COLO668 (cell line): ENCODE measurements around the gene IL17B.

Experiments
- DNase-seq: peaks from one replicate; lab custom pipeline; 2025; ENCODE audit not compliant: unreplicated experiment; lab: John Stamatoyannopoulos, UW

The IL17B gene

DNA sequence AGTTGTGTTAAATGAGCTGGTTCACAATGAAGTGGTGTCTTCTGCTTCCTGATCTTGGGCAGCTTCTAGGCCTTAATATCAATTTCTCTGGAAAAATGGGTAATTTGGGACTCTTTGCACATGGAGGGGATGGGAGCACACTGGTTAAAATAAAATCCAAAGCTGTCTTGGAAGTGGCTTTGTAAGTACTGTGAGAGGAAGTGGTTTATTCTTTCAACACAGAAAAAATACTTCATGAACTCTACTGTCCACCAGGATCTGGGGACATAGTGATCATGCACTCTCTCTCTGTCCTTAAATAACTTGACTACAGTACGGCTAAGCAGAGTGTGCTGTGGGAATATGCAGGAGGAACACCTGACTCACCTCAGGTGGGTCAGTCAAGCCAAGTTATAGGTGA, 18.8 kb downstream of the IL17B start:
- DNase-seq: no peak

DNA sequence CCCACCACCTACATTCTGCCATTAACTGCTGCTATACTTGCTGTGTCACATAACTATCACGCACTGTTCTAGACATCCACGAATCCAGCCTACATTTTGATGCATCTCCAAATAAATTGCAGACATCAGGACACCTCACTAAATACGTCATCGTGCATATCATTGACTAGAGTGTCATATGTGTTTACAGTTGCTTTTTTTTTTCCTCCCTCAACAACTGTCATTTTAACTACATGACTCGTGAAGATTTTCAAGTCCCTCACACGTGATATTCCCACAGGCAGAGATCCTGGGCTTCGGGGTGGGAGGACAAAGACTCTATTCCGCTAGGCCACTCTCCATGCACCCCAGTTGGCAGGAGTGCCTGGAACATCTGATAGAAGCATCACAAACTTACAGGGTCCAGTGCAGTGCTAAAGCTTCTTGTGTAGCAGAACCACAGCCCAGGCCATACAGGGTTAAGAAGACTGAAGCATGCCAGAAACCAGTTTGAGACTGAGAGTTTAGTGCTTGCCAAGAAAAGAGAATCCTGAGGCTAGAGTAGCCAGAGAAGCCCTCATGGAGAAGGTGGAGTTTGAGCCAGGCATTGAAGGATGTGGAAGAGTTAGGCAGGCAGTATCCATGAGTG, 20.1 kb downstream of the IL17B start:
- DNase-seq: no peak

DNA sequence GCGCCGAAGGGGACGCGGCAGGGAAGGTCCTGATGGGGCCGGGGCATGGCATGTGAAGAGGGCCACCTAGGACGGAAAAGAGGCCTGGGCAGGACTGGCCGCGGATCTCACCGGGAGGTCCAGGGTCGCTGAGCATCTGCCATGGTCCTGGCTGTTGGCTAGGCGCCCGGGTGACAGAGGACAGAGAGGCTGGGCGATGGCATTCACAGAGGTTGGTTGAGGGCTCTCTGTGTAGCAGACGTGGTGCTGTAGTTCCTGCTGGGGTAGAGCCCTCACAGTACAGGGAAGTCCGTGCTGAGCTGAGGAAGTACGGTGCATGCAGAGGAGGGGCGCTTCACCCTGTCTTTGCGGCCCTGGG, 20.8 kb downstream of the IL17B start:
- DNase-seq: peak; percentile 25

DNA sequence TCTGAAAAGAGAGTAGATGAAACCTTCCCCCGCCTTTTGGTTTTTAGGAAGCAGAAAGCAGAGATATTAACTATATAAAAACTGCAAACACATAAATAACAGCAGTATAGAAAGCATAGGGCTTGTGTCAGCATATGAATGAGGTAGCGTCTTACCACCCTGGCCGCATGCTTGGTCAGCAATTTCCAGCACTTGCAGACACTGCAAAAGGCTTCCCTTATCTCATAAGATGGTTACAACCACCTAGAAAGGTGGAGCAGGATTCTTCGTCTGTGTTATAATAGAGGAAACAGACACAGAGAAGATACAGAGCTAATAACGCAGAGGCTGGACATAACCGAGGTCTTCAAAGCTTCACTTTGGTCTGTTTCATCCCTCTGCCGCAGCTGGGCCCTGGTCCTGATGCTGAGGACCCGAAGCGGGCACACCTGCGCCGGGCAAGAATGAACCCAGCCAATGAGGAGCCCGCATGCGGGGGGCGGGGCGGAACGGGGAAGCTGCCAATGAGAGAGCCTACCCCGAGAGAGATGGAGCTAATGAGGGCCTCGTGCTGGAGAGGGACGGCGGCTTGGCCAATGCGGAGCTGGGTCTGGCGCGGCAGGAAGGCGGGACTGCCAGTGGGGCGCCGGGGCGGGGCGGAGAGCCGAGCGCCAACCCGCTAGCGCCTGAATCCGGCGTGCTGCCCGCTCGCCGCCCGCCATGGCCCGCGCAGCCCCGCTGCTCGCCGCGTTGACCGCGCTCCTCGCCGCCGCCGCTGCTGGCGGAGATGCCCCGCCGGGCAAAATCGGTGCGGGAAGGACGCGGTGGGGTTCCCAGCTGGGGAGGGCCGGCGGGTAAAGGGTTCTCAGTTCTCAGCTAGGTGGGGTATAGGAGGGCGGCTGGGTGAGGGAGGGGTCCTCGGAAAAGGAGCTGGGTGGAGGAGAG, 21.5 kb downstream of the IL17B start, which contains the start of gene PCYOX1L:
TSS of gene PCYOX1L (plus strand) at position 677 of the 924 bp plus-strand sequence. CDS start at position 700, 23 bp downstream.
- peak; percentile 90 for DNase-seq

DNA sequence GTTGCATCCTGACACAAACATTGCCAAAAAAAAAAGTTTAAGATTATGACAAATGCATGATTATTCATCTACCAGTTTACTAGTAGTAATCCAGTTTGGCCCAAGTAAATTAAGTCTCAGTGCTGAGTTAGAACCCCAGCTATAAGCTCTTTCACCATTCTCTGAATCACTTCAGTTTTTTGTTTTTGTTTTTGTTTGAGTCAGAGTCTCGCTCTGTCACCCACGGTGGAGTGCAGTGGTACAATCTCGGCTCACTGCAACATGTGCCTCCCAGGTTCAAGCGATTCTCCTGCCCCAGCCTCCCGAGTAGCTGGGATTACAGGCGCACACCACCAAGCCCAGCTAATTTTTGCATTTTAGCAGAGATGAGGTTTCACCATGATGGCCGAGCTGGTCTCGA, 22.7 kb downstream of the IL17B start:
- no peak for DNase-seq

DNA sequence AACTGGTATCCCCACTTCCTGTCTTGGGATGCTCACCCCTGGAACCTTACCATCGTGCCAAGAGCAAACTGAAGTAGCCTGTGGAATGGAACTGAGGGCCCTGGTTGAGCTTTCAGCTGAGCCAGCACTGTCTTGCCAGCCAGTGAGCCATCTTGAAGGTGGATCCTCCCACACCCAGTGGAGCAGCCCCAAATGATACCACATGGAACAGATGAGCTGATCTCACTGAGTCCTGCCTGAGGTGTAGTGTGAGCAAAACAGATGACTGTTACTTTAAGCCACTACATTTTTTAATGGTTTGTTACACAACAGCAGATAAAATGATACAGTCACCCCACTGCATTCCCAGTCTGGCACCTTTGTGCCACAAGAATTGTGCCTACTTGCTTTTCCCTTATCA, 23.4 kb downstream of the IL17B start:
- DNase-seq: no peak

DNA sequence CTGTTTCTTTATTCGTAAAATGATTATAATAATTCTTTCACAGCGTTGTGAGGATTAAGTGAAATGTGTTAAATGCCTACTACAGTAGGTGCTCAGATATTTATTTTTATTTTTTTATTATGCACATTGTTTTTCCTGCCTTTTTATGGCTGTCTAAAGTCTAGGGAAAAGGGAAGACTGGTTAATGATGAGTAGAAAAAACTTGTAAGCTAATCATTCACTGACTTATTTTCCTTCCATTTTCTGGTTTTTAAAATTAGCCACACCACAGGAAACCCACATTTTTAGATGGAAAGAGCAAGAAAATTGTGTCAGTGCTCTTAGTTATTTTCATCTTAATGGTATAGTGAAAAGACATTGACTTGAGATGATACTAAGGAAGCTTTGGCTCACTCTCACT, 25.2 kb downstream of the IL17B start:
- no peak for DNase-seq

DNA sequence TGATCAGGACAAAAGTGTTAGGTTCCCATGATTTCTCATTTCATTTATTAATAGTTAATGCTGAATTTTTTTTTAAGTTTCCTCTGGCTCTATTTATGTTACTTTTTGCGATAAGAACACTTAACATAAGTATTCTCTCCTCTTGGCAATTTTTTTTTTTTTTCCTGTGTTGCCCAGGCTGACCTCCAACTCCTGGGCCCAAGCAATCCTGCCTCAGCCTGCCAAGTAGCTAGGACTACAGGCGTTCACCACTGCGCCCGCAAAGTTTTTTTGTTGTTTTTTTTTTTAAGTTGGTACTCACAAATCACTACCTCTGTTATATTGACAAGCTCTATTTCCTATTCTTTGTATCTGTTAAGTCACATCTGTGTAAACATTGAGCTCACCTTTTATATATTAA, 26.9 kb downstream of the IL17B start:
- no peak for DNase-seq

DNA sequence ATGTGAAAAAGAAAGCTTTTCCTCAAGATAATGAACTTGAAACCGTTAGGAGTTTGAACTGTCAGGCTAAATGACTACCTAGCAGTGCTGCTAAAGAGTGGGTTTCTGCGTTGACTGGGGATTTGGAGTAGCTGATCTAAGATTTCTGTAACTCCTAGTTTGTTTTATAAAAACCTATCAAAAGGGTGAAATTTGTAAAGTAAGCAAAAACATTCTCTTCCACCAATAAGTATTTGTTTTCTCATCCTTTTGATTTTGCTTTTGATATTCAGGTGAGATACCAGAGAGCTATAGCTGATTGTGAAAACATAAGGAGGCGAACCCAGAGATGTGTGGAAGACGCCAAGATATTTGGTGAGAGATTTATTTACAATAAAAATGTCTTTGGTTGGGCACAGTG, 29.7 kb downstream of the IL17B start:
- no peak for DNase-seq

DNA sequence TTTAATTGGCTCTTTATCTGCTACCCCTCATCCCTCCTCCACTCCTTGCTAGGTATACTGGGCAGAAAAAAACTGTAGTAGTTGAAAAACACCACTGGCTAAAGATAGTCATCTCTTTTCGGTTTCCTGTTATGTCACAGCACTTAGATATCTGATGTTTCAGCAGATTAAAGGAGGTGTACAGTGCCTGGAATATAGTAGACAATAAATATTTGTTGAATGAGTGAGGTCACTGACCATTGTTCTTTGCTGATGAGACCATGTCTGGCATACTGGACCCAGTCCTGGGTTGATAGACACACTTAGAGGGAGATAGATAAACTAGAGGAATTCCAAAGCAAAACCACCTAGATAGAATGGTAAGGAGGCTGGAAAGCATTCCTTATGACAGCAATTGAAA, 30.6 kb downstream of the IL17B start:
- DNase-seq: no peak

DNA sequence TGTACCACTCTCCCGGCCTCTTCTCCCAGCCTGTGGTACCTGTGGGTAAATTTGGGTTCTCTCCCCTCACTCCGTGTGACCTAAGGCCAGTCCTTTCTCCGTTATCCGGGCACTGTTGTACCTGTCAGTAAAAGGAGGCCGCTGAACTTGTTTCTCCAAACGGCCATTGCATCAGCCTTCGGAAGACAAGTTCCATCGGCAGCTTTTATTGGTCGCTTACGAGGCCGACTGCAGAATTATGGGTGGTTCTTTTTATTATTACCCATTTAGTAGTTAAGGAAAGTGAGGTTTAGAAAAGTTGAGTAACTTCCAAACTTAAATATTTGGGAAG, 33.2 kb downstream of the IL17B start:
- DNase-seq: no peak

DNA sequence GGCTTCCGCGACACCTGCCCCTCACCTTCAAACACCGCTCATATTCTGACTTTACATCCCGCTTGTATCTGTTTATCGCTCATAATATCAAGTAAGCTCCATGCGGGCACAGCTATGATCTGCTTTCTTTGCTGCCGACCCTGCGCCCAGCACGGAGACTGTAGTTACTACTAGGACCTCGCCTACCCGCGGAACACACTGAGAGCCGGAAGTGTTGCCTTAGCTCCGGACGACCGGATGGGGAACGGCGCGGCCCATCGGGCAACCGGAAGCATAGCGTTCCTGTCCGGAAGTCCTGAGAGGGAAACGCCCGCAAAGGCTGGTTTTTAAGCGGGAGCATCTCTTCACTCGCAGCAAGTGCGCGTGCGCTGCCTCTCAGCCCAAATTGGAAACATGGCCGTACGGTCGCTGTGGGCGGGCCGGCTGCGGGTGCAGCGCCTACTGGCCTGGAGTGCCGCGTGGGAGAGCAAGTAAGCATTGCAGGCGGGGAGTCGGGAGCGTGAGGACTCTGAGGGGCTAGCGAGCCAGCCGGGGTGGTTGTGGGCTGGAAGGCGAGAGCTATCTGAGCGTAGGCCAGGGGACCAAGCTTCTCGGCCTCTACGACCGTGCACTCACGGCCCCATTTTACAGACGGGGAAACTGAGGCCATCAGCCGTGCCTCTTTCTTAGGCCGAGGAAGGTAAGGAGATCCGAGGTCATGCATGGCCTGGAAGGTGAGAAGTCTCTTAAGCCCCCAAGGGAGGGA, 33.8 kb downstream of the IL17B start, which contains the start of gene GRPEL2:
TSS of gene GRPEL2 (plus strand) at position 353 of the 745 bp plus-strand sequence. CDS start at position 394, 41 bp downstream.
- peak; percentile 93 for DNase-seq

DNA sequence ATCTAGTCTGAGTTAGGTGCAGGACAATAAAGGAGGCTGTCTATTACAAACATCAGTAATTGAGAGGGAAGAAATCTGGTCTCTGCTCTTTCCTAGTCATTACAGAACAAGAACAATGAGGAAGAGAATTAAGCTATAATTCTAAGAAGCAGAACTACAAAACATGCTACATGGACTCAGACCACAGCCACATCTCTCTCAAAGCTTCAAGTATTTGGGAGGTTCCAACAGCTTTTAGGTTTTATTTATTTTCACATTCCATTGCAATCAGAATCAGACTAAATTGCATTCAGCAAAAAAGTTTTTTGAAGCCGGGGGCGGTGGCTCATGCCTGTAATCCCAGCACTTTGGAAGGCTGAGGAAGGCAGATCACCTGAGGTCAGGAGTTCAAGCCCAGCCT, 34.9 kb downstream of the IL17B start:
- DNase-seq: no peak

DNA sequence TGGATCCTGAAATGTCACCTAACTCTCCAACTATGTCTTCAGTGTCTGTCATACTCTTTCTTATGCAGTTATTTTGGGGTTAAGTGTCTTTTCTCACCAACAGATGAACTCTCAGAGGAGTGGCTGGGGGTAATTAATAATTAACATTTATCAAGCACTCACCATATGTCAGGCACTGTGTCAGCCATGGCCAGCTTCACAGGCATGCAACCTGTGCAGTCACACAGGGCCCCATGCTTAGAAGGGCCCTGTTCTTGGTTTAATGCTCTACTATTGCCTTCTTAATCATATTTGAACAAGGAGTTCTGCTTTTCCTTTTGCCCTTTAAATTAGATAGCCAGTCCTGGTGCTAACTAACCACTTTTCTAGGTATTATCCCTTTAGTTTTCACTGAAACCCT, 37.2 kb downstream of the IL17B start:
- no peak for DNase-seq

DNA sequence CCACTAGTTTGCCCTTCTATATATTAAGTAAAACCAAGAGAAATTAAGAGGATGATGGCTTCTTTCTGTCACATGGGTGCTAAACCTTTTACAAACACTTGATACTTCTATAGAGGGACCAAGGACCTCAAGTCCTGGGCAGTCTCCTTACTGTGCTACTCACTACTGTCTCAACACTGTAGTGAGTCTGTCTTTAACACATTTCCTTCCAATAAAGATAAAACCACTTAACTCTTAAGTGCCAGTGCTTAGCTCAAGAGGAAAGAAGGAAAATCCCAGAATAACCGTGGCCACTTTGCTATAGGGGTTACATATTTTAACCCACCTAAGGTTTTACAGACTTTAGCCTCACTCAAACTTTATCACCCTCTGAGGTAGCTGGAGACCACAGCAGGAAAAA, 38.2 kb downstream of the IL17B start:
- no peak for DNase-seq

DNA sequence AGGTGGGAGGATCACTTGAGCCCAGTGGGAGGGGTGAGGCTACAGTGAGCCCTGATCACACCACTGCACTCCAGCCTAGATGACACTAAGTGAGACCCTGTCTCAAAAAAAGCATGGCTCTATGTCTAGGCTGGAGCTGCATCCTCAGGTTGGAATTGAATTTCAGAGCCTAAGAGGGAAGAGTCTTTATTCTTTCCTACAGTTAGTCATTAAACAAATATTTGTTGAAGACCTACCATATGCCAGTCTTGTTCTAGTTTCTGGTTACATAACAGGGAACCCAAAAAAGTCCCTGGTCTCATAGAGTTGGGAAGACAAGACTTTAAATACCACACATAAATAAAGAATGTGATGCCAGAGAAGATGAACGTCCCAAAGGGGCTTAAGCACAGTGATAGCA, 40.7 kb downstream of the IL17B start:
- peak; percentile 31 for DNase-seq

DNA sequence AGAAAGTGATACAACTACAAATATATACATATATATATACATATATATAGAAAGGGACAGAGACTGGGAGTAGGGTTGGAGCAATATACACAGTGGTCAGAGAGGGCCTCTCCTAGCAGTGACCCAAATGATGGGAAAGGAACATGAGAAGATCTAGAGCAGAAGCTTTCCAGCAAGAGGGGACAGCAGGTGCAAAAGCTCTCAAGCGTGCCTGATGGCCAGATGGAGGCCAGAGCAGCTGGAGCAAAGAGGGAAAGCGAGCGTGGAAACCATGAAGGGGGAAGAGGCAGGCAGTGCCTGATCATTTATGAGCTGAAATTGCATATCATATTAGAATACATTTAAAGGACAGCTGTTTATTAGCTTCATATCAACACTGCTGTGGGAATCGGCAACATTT, 41.4 kb downstream of the IL17B start:
- peak; percentile 78 for DNase-seq

DNA sequence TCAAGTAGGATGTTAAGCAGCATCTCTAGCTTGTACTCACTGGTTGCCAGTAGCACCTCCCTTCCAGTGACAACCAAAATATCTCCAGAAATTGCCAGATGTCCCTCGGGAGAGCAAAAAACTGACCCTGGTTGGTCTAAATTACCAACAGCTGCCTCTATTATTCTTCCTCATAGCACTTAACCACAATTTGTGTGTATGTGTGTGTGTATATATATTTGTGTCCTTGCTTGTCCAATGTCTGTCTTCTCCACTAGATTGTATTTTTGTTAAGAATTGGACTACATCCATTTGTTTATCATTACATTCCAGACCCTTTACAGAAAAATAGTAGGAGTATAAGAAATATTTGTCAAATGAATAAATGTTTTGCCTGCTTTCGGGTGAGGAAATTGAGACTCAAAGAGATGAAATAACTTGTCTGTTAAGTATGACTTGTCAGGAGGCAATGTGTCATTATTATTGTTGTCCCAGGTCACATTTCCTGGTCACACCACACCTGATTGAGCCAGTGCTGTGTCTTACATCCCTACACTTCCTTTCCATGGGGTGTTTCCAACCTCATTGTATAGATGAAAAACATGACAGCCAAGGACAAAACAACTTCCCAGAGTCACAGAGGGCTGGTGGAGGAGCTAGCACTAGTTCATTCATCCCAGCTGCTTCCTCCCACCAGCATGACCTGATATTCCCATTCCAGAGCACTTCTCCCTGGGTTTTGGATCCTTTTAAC, 45.2 kb downstream of the IL17B start:
- no peak for DNase-seq

DNA sequence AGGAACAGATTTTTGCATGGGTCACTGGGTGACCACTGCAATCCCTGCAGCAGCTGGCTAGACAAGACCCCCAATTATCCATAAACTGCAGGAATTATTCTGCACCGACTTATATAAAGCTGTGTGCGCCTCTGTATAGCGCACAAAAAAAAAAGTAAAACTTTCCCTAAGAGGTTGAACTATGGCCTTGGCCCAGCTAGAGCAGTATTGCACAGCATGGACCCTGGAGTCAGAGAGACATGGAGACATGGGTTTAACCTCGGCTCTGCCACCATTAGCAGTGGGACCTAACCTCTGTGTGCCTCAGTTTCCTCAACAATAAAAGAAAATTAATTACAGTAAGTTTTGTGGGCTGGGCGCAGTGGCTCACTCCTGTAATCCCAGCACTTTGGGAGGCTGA, 50.9 kb downstream of the IL17B start:
- no peak for DNase-seq

DNA sequence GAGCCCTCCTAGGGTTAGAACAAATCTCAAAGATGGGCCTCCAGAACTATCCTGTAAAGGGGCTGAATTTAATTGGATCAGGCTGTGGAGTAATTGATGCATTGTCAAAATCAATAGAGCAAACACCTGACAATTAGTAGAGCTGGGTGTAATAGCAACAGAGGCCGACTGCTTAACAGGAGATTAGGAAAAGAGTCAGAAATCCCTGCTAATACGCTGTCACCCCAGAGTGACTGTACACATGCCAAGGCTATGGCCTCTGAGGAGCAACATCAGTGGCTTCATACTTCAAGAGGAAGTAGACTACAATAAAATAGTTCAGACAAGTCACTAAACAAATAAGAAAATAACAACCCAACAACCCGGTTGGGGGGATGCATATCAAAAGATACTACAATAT, 52.5 kb downstream of the IL17B start:
- DNase-seq: no peak

DNA sequence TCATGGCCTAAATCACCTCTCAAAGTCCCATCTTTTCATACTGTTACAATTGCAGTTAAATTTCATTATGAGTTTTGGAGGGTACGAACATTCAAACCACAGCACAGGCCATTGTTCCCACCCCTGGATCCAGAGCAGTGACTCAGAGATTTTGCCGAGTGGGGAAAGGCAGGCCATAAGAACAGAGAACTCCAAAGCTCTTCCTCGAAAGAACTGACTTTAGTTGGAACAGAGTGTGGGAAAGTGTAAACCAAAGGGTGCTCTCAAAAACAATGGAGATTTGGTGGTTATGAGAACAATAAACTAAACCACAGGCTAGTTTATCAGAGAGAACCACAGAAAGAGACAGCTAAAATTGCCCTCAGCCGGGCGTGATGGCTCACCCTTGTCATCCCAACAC, 53.2 kb downstream of the IL17B start:
- no peak for DNase-seq
